A549 (cell line): ENCODE measurements around the gene RARB.

Experiments
- EHMT2 ChIP-seq: fragments of 200-600 bp; sonication (generic); IDR thresholded peaks from 2 replicates; pipeline ENCODE4 v1.6.1; 2016; ENCODE audit warnings: antibody characterized with exemption, low read depth, mild to moderate bottlenecking, moderate library complexity
- EP300 ChIP-seq, 2 experiments: fragments of >200 bp; sonication (Bioruptor Twin); formaldehyde crosslinking; IDR thresholded peaks; 2 replicates in 1 of 2; 3 replicates in 1 of 2; pipeline ENCODE4 v1.6.1; 2016 to 2017
- FOSL2 ChIP-seq, 2 experiments: fragments of 450-650 bp in 1 of 2; fragments of >200 bp in 1 of 2; sonication (Bioruptor Twin) in 1 of 2; formaldehyde crosslinking; IDR thresholded peaks; 2 replicates each; pipeline versions ENCODE4 v1.5.0 to v1.6.1; 2016 to 2020; ENCODE audit warnings: mild to moderate bottlenecking in 1 of 2, moderate library complexity in 1 of 2
- JUNB ChIP-seq: fragments of >200 bp; sonication (Bioruptor Twin); formaldehyde crosslinking; IDR thresholded peaks from 2 replicates; pipeline ENCODE4 v1.6.1; 2016
- MAFK ChIP-seq: fragments of 450-650 bp; IDR thresholded peaks from 2 replicates; pipeline ENCODE4 v1.6.1; 2014; ENCODE audit not compliant: partially characterized antibody
- MYC ChIP-seq: IDR thresholded peaks from 2 replicates; pipeline ENCODE4 v1.6.1; 2012; ENCODE audit warnings: mild to moderate bottlenecking, inconsistent platforms, low read length, improper control_type of control experiment, borderline replicate concordance
- NR3C1 ChIP-seq: fragments of >200 bp; sonication (Bioruptor Twin); formaldehyde crosslinking; IDR thresholded peaks from 3 replicates; pipeline ENCODE4 v1.6.1; 2017
- POLR2A ChIP-seq: IDR thresholded peaks from 2 replicates; pipeline ENCODE4 v1.6.1; 2012; ENCODE audit warnings: mild to moderate bottlenecking, low read length
- RAD21 ChIP-seq, 2 experiments: fragments of >200 bp in 1 of 2; sonication (Bioruptor Twin) in 1 of 2; formaldehyde crosslinking in 1 of 2; IDR thresholded peaks in 1 of 2; conservative IDR thresholded peaks in 1 of 2; 2 replicates in 1 of 2; 3 replicates in 1 of 2; pipeline ENCODE4 v1.6.1; 2012 to 2018; ENCODE audit warnings: inconsistent platforms in 1 of 2
- RCOR1 ChIP-seq: fragments of 150-350 bp; IDR thresholded peaks from 2 replicates; pipeline ENCODE4 v1.6.1; 2014; ENCODE audit warnings: antibody characterized with exemption, low read length, low read depth
- SMC3 ChIP-seq: fragments of >200 bp; sonication (Bioruptor Twin); formaldehyde crosslinking; IDR thresholded peaks from 3 replicates; pipeline ENCODE4 v1.6.1; 2018; ENCODE audit warnings: inconsistent platforms
- ZSCAN20 ChIP-seq: fragments of 250-450 bp; sonication (Bioruptor Pico); IDR thresholded peaks from 2 replicates; pipeline ENCODE4 v1.8.0; 2022; ENCODE audit warnings: mild to moderate bottlenecking, moderate library complexity
- TF ChIP-seq, protein P1 (sequence below): fragments of 250-450 bp; sonication (Bioruptor Pico); IDR thresholded peaks from 2 replicates; pipeline ENCODE4 v1.5.0; 2021; ENCODE audit warnings: mild to moderate bottlenecking, moderate library complexity, borderline replicate concordance
- TF ChIP-seq, protein P2 (sequence below): fragments of >200 bp; sonication (Bioruptor Twin); formaldehyde crosslinking; IDR thresholded peaks from 3 replicates; pipeline ENCODE4 v1.5.1; 2016

DNA sequence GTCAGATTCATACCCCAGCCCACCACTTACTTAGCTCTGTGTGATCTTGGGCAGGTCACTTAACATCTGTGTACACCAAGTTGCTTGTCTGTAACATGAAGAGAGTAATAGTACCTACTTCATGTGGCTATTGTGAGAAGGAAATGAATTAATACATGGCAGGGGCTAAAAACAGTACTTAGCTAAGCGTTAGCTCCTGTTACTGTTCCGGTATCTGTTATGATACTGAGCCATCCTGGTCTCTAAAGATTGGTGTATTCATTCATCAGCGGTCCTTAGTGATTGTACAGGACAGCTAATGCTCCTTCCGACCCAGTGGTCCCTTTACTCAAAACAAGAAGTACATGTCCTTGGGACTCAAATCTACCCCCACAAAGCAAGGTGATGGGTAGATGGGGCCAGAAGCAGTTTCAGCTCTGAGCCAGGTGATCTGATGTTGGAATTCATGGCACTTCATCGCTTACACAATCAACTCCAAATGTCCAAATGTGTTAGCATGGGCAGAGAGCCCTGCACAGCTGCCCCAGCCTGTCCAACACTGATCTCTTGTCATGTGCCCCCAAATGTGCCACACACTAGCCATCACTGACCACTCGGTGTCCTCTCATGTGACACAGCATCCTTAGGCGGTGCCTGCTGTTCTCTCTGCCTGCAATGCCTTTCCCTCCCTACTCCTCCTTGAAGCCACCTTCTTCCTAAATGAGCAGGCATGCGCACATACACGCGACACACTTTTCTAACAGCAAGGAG is 84.1 kb downstream of the RARB start:
- TF ChIP-seq RAD21 (conservative IDR thresholded peaks at IDR 0.05 in 1 of 2, IDR thresholded peaks at IDR 0.05 in 1 of 2): no peak
- TF ChIP-seq, protein P1, sequence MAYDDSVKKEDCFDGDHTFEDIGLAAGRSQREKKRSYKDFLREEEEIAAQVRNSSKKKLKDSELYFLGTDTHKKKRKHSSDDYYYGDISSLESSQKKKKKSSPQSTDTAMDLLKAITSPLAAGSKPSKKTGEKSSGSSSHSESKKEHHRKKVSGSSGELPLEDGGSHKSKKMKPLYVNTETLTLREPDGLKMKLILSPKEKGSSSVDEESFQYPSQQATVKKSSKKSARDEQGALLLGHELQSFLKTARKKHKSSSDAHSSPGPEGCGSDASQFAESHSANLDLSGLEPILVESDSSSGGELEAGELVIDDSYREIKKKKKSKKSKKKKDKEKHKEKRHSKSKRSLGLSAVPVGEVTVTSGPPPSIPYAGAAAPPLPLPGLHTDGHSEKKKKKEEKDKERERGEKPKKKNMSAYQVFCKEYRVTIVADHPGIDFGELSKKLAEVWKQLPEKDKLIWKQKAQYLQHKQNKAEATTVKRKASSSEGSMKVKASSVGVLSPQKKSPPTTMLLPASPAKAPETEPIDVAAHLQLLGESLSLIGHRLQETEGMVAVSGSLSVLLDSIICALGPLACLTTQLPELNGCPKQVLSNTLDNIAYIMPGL (CRISPR knock-in tag): no peak
- TF ChIP-seq, protein P2, sequence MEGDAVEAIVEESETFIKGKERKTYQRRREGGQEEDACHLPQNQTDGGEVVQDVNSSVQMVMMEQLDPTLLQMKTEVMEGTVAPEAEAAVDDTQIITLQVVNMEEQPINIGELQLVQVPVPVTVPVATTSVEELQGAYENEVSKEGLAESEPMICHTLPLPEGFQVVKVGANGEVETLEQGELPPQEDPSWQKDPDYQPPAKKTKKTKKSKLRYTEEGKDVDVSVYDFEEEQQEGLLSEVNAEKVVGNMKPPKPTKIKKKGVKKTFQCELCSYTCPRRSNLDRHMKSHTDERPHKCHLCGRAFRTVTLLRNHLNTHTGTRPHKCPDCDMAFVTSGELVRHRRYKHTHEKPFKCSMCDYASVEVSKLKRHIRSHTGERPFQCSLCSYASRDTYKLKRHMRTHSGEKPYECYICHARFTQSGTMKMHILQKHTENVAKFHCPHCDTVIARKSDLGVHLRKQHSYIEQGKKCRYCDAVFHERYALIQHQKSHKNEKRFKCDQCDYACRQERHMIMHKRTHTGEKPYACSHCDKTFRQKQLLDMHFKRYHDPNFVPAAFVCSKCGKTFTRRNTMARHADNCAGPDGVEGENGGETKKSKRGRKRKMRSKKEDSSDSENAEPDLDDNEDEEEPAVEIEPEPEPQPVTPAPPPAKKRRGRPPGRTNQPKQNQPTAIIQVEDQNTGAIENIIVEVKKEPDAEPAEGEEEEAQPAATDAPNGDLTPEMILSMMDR: no peak
- no peak for TF ChIP-seq EHMT2
- TF ChIP-seq POLR2A: no peak
- TF ChIP-seq ZSCAN20: no peak
- no peak for TF ChIP-seq RCOR1
- TF ChIP-seq JUNB: no peak
- no peak for TF ChIP-seq MAFK
- TF ChIP-seq MYC: no peak
- no peak for TF ChIP-seq SMC3
- TF ChIP-seq FOSL2 (IDR thresholded peaks at IDR 0.05): no peak
- no peak for TF ChIP-seq FOSL2 (CRISPR knock-in tag; IDR thresholded peaks at IDR 0.05)
- no peak for TF ChIP-seq NR3C1
- TF ChIP-seq EP300 (IDR thresholded peaks at IDR 0.05): no peak
